ENCODE results near the gene ADAR.

ADAR gene

DNA sequence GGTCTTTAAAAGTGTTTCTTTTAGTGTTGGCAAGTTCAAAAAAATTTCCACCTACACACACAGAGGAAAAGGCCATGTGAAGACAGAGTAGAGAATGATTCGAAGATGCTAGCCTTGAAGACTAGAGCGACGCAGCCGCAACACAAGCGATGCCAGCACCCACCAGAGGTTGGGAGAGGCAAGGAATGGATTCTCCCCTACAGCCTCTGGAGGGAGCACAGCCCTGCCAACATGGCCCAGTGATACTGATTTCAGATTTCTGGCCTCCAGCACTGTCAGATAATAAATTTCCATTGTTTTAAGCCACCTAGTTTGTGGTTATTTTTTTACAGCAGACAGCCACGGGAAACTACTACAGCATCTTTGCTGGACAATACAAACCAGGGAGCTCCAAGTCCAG is 6.9 kb upstream of the ADAR start:
- H3K4me1 ChIP-seq (ENCODE audit: insufficient read depth, low read length): peaks cover 5% of the 10 kb centered on the region
- peak; percentile 52; the same call in 1 of the 3 replicates for ATAC-seq (ENCODE audit: insufficient read depth, low read depth)
- no peak overlapping the region for H3K4me2 ChIP-seq (ENCODE audit: insufficient read depth, low read length)
- peaks cover 50% of the 10 kb centered on the region for H4K20me1 ChIP-seq (ENCODE audit: insufficient read depth, low read length)
- no peak overlapping the region for H3K9ac ChIP-seq (ENCODE audit: low read depth, low read length)
- H3K4me3 ChIP-seq (ENCODE audit: low read depth in 1 of 2, low read length in 2 of 2): no peak overlapping the region
- no peaks in the 10 kb centered on the region for H3K9me3 ChIP-seq (ENCODE audit: insufficient read depth, low read length, severe bottlenecking)
- peaks cover 7% of the 10 kb centered on the region; the same call in 1 of the 2 replicates for H3K36me3 ChIP-seq (ENCODE audit: insufficient read depth, low read length)
- no peak for DNase-seq
- H3K27me3 ChIP-seq (ENCODE audit: insufficient read depth, low read length, poor library complexity): no peaks in the 10 kb centered on the region
- H3K27ac ChIP-seq (ENCODE audit: low read length): no peak overlapping the region
- H3K79me2 ChIP-seq (ENCODE audit: insufficient read depth, low read length): peaks cover 95% of the 10 kb centered on the region
- H2AFZ ChIP-seq (ENCODE audit: low read depth, low read length): no peak overlapping the region
- TF ChIP-seq EZH2 (IDR thresholded peaks at IDR 0.05; ENCODE audit: borderline replicate concordance, low read depth, low read length, severe bottlenecking) (no peak), CTCF (IDR thresholded peaks at IDR 0.05; ENCODE audit: borderline replicate concordance, extremely low read depth, low read length, poor library complexity, severe bottlenecking) (no peak)

GRCh38 chr1:154614247-154614646 is 6.3 kb upstream of the ADAR start:
- Histone ChIP-seq H3K27me3 (ENCODE audit: insufficient read depth, low read length, poor library complexity) (no peaks in the 10 kb centered on the region), H3K36me3 (ENCODE audit: insufficient read depth, low read length) (0 out of 2 replicates have a peak, but pooled peaks cover 6% of the 10 kb centered on the region), H3K79me2 (ENCODE audit: insufficient read depth, low read length) (peaks cover 95% of the 10 kb centered on the region), H3K9ac (ENCODE audit: low read depth, low read length) (no peak overlapping the region), H3K4me1 (ENCODE audit: insufficient read depth, low read length) (peaks cover 12% of the 10 kb centered on the region), H3K4me2 (ENCODE audit: insufficient read depth, low read length) (no peak overlapping the region), H2AFZ (ENCODE audit: low read depth, low read length) (no peak overlapping the region), H3K9me3 (ENCODE audit: insufficient read depth, low read length, severe bottlenecking) (no peaks in the 10 kb centered on the region), H3K27ac (ENCODE audit: low read length) (no peak overlapping the region), H4K20me1 (ENCODE audit: insufficient read depth, low read length) (peaks cover 47% of the 10 kb centered on the region), H3K4me3 (ENCODE audit: low read depth in 1 of 2, low read length in 2 of 2) (no peak overlapping the region)
- TF ChIP-seq EZH2 (IDR thresholded peaks at IDR 0.05; ENCODE audit: borderline replicate concordance, low read depth, low read length, severe bottlenecking) (no peak), CTCF (IDR thresholded peaks at IDR 0.05; ENCODE audit: borderline replicate concordance, extremely low read depth, low read length, poor library complexity, severe bottlenecking) (peak; percentile 21)
- ATAC-seq (ENCODE audit: insufficient read depth, low read depth) (no peak), DNase-seq (no peak)

- ATAC-seq (ENCODE audit: insufficient read depth, low read depth) (no peak), DNase-seq (no peak)
- H3K9me3 ChIP-seq (ENCODE audit: insufficient read depth, low read length, severe bottlenecking): no peaks in the 10 kb centered on the region
- peaks cover 96% of the 10 kb centered on the region for H3K79me2 ChIP-seq (ENCODE audit: insufficient read depth, low read length)
- H3K4me3 ChIP-seq (ENCODE audit: low read depth in 1 of 2, low read length in 2 of 2): no peak overlapping the region
- H3K36me3 ChIP-seq (ENCODE audit: insufficient read depth, low read length): peaks cover 5% of the 10 kb centered on the region
- TF ChIP-seq EZH2 (IDR thresholded peaks at IDR 0.05; ENCODE audit: borderline replicate concordance, low read depth, low read length, severe bottlenecking): no peak
- TF ChIP-seq CTCF (IDR thresholded peaks at IDR 0.05; ENCODE audit: borderline replicate concordance, extremely low read depth, low read length, poor library complexity, severe bottlenecking): no peak
- peaks cover 38% of the 10 kb centered on the region for H4K20me1 ChIP-seq (ENCODE audit: insufficient read depth, low read length)
- no peak overlapping the region for H3K9ac ChIP-seq (ENCODE audit: low read depth, low read length)
- H3K27ac ChIP-seq (ENCODE audit: low read length): no peak overlapping the region
- no peak overlapping the region for H2AFZ ChIP-seq (ENCODE audit: low read depth, low read length)
- peaks cover 30% of the 10 kb centered on the region for H3K4me1 ChIP-seq (ENCODE audit: insufficient read depth, low read length)
- no peaks in the 10 kb centered on the region for H3K27me3 ChIP-seq (ENCODE audit: insufficient read depth, low read length, poor library complexity)
- H3K4me2 ChIP-seq (ENCODE audit: insufficient read depth, low read length): no peak overlapping the region
Observed at GRCh38 chr1:154611150-154611862, 3.3 kb upstream of the ADAR start.

All from DND-41 (cell line).